ENCODE measurements around the gene PRM1. TPM values are rescaled to one million over a fixed set of nuclear protein-coding genes. Genes with fewer than 3 reads are reported as not detected.

Gene PRM1
- total and polyA plus RNA-seq, 2 donors: 0.34 TPM; not detected in 1

- H3K4me1 ChIP-seq (ENCODE audit: control insufficient read depth in 2 of 2, insufficient read depth in 2 of 2, low read length in 2 of 2): peaks cover 0 to 7% of the 10 kb centered on the region in 2 donors
- H3K27ac ChIP-seq (ENCODE audit: low read depth in 1 of 2, low read length in 1 of 2): no peak overlapping the region
- DNase-seq (ENCODE audit: low read depth in 6 of 9, low spot score in 9 of 9): no peak
- 94% methylated on average over 11 of the region's 11 CpGs for WGBS
- H3K9me3 ChIP-seq (ENCODE audit: control insufficient read depth in 2 of 2, insufficient read depth in 1 of 2, low read length in 1 of 2): peaks cover 0 to 6% of the 10 kb centered on the region in 2 donors
- no peak overlapping the region for H3K4me3 ChIP-seq (ENCODE audit: low read length in 2 of 2)
- no peaks in the 10 kb centered on the region for H3K27me3 ChIP-seq (ENCODE audit: control insufficient read depth in 2 of 2, insufficient read depth in 1 of 2, low read length in 1 of 2)
- H3K36me3 ChIP-seq (ENCODE audit: control insufficient read depth in 2 of 2, insufficient read depth in 2 of 2, low read length in 1 of 2): no peaks in the 10 kb centered on the region
Measured at GRCh38 chr16:11276896-11277593, 4.1 kb downstream of the PRM1 start.

- H3K4me1 ChIP-seq (ENCODE audit: control insufficient read depth in 2 of 2, insufficient read depth in 2 of 2, low read length in 2 of 2): peaks cover 0 to 7% of the 10 kb centered on the region in 2 donors
- peaks cover 0 to 6% of the 10 kb centered on the region in 2 donors for H3K9me3 ChIP-seq (ENCODE audit: control insufficient read depth in 2 of 2, insufficient read depth in 1 of 2, low read length in 1 of 2)
- H3K27me3 ChIP-seq (ENCODE audit: control insufficient read depth in 2 of 2, insufficient read depth in 1 of 2, low read length in 1 of 2): no peaks in the 10 kb centered on the region
- DNase-seq (ENCODE audit: low read depth in 6 of 9, low spot score in 9 of 9): no peak
- H3K27ac ChIP-seq (ENCODE audit: low read depth in 1 of 2, low read length in 1 of 2): no peak within 1 kb of the TSS
- no peak within 1 kb of the TSS for H3K4me3 ChIP-seq (ENCODE audit: low read length in 2 of 2)
- 98% methylated on average over 26 of the region's 26 CpGs for WGBS
- no peaks in the 10 kb centered on the region for H3K36me3 ChIP-seq (ENCODE audit: control insufficient read depth in 2 of 2, insufficient read depth in 2 of 2, low read length in 1 of 2)
Measured at GRCh38 chr16:11276143-11276895, 4.8 kb downstream of the PRM1 start, which contains the start of gene PRM2. Gene PRM2 (minus strand): TSS chr16:11276480. CDS start chr16:11276370, 110 bp downstream.

GRCh38 chr16:11274964-11275363 is 6.2 kb downstream of the PRM1 start:
- no peak overlapping the region for H3K4me3 ChIP-seq (ENCODE audit: low read length in 2 of 2)
- WGBS: 97% methylated on average over 7 of the region's 7 CpGs
- no peak overlapping the region for H3K27ac ChIP-seq (ENCODE audit: low read depth in 1 of 2, low read length in 1 of 2)
- no peaks in the 10 kb centered on the region for H3K36me3 ChIP-seq (ENCODE audit: control insufficient read depth in 2 of 2, insufficient read depth in 2 of 2, low read length in 1 of 2)
- no peak for DNase-seq (ENCODE audit: low read depth in 6 of 9, low spot score in 9 of 9)
- peaks cover 0 to 7% of the 10 kb centered on the region in 2 donors for H3K4me1 ChIP-seq (ENCODE audit: control insufficient read depth in 2 of 2, insufficient read depth in 2 of 2, low read length in 2 of 2)
- H3K27me3 ChIP-seq (ENCODE audit: control insufficient read depth in 2 of 2, insufficient read depth in 1 of 2, low read length in 1 of 2): no peaks in the 10 kb centered on the region
- H3K9me3 ChIP-seq (ENCODE audit: control insufficient read depth in 2 of 2, insufficient read depth in 1 of 2, low read length in 1 of 2): no peaks in the 10 kb centered on the region

DNA sequence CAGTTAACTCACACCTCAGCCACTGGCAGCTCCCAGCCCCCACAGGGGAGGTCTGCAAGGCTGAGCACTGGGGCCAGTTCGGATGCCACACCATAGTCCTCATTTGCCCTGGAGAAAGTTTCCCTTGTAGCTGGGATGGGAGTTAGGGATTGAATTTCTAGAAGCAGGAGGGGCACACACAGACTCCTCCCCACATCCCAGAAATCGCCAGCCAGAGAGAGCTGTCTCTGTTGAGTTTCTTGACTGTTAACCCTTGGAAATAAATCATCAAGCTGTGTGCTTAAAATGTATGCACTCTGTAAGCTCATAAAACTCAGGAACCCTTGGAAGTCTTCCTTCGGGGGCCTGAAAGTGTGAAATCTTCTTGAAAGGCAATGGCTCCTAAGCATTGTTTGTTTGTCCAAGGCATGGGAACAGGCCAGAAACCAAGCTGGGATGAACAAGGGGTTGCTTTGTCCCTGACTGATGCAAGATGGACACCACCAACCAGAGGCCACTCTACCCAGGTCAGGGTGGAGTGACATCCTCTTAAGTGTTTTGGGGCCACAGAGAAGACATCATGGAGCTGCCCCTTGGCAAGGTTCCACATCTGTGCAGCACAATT is 7.3 kb downstream of the PRM1 start:
- no peaks in the 10 kb centered on the region for H3K9me3 ChIP-seq (ENCODE audit: control insufficient read depth in 2 of 2, insufficient read depth in 1 of 2, low read length in 1 of 2)
- no peaks in the 10 kb centered on the region for H3K36me3 ChIP-seq (ENCODE audit: control insufficient read depth in 2 of 2, insufficient read depth in 2 of 2, low read length in 1 of 2)
- WGBS: 91% methylated on average over 3 of the region's 3 CpGs
- H3K4me3 ChIP-seq (ENCODE audit: low read length in 2 of 2): no peak overlapping the region
- H3K27me3 ChIP-seq (ENCODE audit: control insufficient read depth in 2 of 2, insufficient read depth in 1 of 2, low read length in 1 of 2): no peaks in the 10 kb centered on the region
- DNase-seq (ENCODE audit: low read depth in 6 of 9, low spot score in 9 of 9): no peak
- no peak overlapping the region for H3K27ac ChIP-seq (ENCODE audit: low read depth in 1 of 2, low read length in 1 of 2)
- peaks cover 0 to under 1% of the 10 kb centered on the region in 2 donors for H3K4me1 ChIP-seq (ENCODE audit: control insufficient read depth in 2 of 2, insufficient read depth in 2 of 2, low read length in 2 of 2)

DNA sequence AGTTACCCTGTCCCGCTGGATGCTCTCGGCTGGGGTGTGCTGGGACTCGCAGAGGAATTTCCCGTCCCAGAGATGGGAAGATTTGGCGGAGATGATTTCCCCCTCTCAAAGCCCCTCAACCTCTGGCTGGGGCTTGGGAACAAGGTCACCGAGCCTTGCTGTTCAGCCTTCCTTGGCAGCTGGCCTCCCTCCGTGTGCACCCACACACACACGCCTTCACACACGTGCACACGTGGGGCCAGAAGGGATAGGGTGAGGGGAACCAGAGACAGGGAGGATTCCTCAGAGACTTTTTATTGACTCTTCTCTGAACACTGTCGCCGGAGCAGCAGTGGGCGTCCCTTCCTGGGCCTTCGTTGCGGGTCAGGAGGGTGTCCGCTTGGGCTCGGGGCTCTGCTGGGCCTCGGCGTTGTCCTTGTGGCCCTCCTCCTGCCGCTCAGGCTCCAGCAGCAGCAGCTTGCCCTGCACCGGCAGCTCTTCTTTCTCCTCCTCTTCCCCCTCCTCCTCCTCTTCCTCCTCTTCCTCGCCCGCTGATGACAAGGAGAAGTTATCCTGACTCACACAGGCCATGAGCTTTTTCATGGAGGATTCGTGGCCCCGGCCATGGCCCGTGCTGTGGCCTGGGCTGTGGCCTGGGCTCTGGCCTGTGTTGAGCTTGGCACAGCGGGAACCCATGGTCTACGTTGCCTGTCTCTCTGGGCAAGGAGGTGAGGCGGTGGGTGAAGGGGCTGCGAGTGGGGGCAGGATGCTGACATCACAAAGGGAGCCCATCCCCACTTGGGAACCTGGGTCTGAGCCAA is 8.0 kb downstream of the PRM1 start, which contains the start of gene PRM3:
PRM3 (minus strand) TSS at position 709 of the 800 bp plus-strand sequence; CDS start at position 675, 34 bp downstream.
- no peaks in the 10 kb centered on the region for H3K27me3 ChIP-seq (ENCODE audit: control insufficient read depth in 2 of 2, insufficient read depth in 1 of 2, low read length in 1 of 2)
- no peaks in the 10 kb centered on the region for H3K4me1 ChIP-seq (ENCODE audit: control insufficient read depth in 2 of 2, insufficient read depth in 2 of 2, low read length in 2 of 2)
- H3K4me3 ChIP-seq (ENCODE audit: low read length in 2 of 2): no peak within 1 kb of the TSS
- DNase-seq (ENCODE audit: low read depth in 6 of 9, low spot score in 9 of 9): no peak
- 94% methylated on average over 30 of the region's 30 CpGs for WGBS
- no peaks in the 10 kb centered on the region for H3K36me3 ChIP-seq (ENCODE audit: control insufficient read depth in 2 of 2, insufficient read depth in 2 of 2, low read length in 1 of 2)
- no peak within 1 kb of the TSS for H3K27ac ChIP-seq (ENCODE audit: low read depth in 1 of 2, low read length in 1 of 2)
- H3K9me3 ChIP-seq (ENCODE audit: control insufficient read depth in 2 of 2, insufficient read depth in 1 of 2, low read length in 1 of 2): no peaks in the 10 kb centered on the region

DNA sequence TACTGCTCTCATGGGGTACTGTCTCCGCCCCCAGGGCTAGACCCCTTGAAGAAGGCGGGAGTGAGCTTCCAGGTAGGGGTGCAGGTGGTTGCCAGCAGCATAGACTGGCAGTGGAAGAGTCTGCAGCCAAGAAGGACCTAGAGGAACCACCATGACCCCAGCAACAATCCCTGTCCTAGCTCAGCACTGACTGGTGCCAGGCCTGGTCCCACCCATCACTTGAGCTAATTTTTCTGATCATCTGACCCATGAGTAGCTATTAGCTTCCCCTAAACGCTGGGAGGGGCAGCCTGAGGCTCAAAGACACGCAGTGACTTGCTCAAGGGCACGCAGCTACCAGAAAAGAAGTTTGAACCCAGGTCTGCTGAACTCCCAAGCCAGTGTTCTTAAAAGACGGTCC is 8.6 kb downstream of the PRM1 start:
- H3K27me3 ChIP-seq (ENCODE audit: control insufficient read depth in 2 of 2, insufficient read depth in 1 of 2, low read length in 1 of 2): no peaks in the 10 kb centered on the region
- no peak overlapping the region for H3K27ac ChIP-seq (ENCODE audit: low read depth in 1 of 2, low read length in 1 of 2)
- no peaks in the 10 kb centered on the region for H3K4me1 ChIP-seq (ENCODE audit: control insufficient read depth in 2 of 2, insufficient read depth in 2 of 2, low read length in 2 of 2)
- 93% methylated on average over 6 of the region's 6 CpGs for WGBS
- no peak overlapping the region for H3K4me3 ChIP-seq (ENCODE audit: low read length in 2 of 2)
- H3K9me3 ChIP-seq (ENCODE audit: control insufficient read depth in 2 of 2, insufficient read depth in 1 of 2, low read length in 1 of 2): no peaks in the 10 kb centered on the region
- DNase-seq (ENCODE audit: low read depth in 6 of 9, low spot score in 9 of 9): no peak
- no peaks in the 10 kb centered on the region for H3K36me3 ChIP-seq (ENCODE audit: control insufficient read depth in 2 of 2, insufficient read depth in 2 of 2, low read length in 1 of 2)

- Histone ChIP-seq H3K4me3 (ENCODE audit: low read length in 2 of 2) (no peak overlapping the region), H3K36me3 (ENCODE audit: control insufficient read depth in 2 of 2, insufficient read depth in 2 of 2, low read length in 1 of 2) (no peaks in the 10 kb centered on the region), H3K9me3 (ENCODE audit: control insufficient read depth in 2 of 2, insufficient read depth in 1 of 2, low read length in 1 of 2) (no peaks in the 10 kb centered on the region), H3K4me1 (ENCODE audit: control insufficient read depth in 2 of 2, insufficient read depth in 2 of 2, low read length in 2 of 2) (no peaks in the 10 kb centered on the region), H3K27ac (ENCODE audit: low read depth in 1 of 2, low read length in 1 of 2) (no peak overlapping the region), H3K27me3 (ENCODE audit: control insufficient read depth in 2 of 2, insufficient read depth in 1 of 2, low read length in 1 of 2) (no peaks in the 10 kb centered on the region)
- 98% methylated on average over 10 of the region's 10 CpGs for WGBS
- DNase-seq (ENCODE audit: low read depth in 6 of 9, low spot score in 9 of 9): no peak
Measured at GRCh38 chr16:11271610-11272009, 9.5 kb downstream of the PRM1 start.

- Histone ChIP-seq H3K4me3 (ENCODE audit: low read length in 2 of 2) (no peak overlapping the region), H3K27ac (ENCODE audit: low read depth in 1 of 2, low read length in 1 of 2) (no peak overlapping the region), H3K4me1 (ENCODE audit: control insufficient read depth in 2 of 2, insufficient read depth in 2 of 2, low read length in 2 of 2) (no peaks in the 10 kb centered on the region), H3K36me3 (ENCODE audit: control insufficient read depth in 2 of 2, insufficient read depth in 2 of 2, low read length in 1 of 2) (no peaks in the 10 kb centered on the region), H3K9me3 (ENCODE audit: control insufficient read depth in 2 of 2, insufficient read depth in 1 of 2, low read length in 1 of 2) (no peaks in the 10 kb centered on the region), H3K27me3 (ENCODE audit: control insufficient read depth in 2 of 2, insufficient read depth in 1 of 2, low read length in 1 of 2) (no peaks in the 10 kb centered on the region)
- 97% methylated on average over 2 of the region's 2 CpGs for WGBS
- DNase-seq (ENCODE audit: low read depth in 6 of 9, low spot score in 9 of 9): no peak
Measured at GRCh38 chr16:11270602-11271162, 10.4 kb downstream of the PRM1 start.

Measured in thymus (tissue), 11 donors.